Activated CD8-positive, alpha-beta memory T cell treated with anti-CD3 and anti-CD28 coated beads, Interleukin-2, amount 50 U/mL, for 4 hours (primary cell): ENCODE data around the gene PILRA.
A peak's percentile ranks its signal among the peaks of the same experiment; 100 is the strongest.
"Not testable (repeated sequence)": the region's sequence is repeated elsewhere in the genome, so short reads cannot be mapped to it uniquely, and the experiment has no call there.

ENCODE experiments used
- DNase-seq: peaks from one replicate; pipeline ENCODE4 v3.0.0-alpha.2; 2020

PILRA gene

DNA sequence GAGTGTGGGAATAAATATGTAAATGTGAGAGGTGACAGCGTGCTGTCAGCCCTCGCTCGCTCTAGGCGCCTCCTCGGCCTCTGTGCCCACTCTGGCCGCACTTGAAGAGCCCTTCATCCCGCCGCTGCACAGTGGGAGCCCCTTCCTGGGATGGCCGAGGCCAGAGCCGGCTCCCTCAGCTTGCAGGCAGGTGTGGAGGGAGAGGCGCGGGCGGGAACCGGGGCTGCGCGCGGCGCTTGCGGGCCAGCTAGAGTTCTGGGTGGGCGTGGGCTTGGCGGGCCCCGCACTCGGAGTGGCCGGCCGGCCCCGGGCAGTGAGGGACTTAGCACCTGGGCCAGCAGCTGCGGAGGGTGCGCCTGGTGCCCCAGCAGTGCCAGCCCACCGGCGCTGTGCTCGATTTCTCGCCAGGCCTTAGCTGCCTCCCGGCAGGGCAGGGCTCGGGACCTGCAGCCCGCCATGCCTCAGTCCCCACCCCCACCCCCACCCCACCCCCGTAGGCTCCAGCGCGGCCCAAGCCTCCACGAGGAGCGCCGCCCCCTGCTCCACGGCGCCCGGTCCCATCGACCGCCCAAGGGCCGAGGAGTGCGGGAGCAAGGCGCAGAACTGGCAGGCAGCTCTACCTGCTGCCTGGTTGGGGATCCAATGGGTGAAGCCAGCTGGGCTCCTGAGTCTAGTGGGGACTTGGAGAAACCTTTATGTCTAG lies 8.4 kb downstream of the PILRA start:
- DNase-seq, result not testable (repeated sequence)

DNA sequence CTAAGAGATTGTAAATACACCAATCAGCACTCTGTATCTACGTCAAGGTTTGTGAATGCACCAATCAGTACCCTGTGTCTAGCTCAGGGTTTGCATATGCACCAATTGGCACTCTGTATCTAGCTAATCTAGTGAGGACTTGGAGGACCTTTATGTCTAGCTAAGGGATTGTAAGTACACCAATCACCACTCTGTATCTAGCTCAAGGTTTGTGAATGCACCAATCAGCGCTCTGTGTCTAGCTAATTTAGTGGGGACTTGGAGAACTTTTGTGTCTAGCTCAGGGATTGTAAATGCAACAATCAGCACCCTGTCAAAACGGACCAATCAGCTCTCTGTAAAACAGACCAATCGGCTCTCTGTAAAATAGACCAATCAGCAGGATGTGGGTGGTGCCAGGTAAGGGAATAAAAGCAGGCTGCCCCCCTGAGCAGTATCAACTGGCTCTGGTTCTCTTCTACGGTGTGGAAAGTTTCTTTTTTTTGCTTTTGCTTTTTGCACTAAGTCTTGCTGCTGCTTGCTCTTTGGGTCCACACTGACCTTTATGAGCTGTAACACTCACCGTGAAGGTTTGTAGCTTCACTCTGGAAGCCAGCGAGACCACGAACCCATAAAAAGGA lies 9.1 kb downstream of the PILRA start:
- not testable (repeated sequence) for DNase-seq

DNA sequence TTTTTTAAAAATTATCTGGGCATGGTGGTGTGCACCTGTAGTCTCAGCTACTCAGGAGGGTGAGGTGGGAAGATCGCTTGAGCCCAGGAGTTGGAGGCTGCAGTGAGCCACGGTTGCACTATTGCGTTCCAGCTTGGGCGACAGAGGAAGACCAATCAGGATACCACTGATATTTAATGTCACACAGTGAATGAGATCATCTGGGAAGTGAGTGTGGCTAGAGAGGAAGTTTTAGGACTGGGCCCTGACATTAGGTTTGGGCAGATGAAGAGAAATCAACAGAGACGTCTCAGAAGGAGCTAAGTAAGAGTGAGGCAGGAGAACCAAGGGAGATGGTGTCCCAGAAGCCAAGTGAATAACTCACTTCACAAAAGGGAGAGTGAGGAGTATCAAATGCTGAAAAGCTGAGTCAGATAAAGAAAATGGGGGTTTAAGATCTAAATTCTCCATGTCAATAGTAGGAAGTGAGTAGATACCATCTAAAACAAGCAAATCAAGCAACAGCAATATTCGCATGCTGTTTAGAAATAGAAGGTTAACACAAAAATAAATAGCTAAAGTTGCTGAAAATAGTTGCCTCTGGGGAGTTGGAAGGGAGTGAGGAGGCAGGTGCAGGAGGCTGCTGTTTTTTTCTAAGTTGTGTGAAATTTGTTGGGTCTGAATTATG lies 11.5 kb downstream of the PILRA start:
- DNase-seq, result no peak

DNA sequence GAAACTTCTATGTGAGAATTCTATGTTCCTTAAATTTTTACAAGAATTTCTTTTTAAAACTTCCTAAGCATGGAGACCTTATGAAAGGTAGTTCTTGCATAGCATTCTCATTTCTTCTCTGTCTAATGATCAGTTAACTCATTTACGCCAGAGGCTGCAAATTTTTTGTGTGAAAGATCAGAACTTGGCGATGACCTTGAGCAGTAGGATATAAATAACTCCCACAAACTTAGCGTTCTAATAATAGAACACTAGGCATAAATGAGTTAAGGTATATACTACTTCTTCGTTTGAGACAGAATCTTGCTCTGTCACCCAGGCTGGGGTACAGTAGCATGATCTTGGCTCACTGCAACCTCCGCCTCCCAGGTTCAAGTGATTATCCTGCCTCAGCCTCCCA lies 13.7 kb downstream of the PILRA start:
- no peak for DNase-seq

DNA sequence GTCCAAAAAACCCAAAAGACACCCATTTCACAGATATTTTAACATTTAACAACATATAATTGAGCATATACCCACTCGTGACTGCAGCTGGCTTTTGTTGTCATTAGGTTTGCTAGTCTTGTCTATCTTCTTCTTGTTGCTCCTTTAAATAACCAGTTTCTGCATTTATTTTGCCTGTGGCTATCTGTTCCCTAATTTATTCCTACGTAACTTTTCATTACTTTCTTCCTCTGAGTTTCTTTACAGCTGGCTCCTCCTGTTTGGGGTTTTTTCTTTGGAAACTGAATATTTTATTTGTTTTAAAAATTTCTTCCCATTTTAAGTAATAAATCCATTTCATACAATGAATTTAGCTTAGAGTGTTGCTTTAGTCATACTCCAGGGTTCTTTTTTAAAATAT lies 14.4 kb downstream of the PILRA start:
- no peak for DNase-seq

DNA sequence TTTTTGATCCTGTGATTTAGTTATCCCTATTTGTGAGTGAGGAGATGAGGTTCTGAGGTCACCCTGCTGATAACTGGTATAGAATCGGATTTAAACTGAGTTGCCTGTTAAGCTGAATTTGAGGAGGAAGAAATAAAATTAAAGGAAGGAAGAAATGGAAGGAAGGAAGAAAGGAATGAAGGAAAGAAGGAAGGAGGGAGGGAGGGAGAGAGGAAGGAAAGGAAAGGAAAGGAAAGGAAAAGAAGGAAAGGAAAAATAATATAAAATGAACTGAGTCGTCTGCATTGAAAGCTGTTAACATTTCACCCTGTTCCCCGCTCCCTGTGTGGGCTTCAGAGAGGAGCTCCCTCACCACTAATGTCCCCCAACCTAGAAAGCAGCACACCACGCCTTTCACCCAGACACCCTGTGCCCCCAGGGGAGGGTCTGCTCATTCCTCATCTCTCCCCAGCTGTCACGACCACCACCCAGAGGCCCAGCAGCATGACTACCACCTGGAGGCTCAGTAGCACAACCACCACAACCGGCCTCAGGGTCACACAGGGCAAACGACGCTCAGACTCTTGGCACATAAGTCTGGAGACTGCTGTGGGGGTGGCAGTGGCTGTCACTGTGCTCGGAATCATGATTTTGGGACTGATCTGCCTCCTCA lies 16.3 kb downstream of the PILRA start:
- no peak for DNase-seq

DNA sequence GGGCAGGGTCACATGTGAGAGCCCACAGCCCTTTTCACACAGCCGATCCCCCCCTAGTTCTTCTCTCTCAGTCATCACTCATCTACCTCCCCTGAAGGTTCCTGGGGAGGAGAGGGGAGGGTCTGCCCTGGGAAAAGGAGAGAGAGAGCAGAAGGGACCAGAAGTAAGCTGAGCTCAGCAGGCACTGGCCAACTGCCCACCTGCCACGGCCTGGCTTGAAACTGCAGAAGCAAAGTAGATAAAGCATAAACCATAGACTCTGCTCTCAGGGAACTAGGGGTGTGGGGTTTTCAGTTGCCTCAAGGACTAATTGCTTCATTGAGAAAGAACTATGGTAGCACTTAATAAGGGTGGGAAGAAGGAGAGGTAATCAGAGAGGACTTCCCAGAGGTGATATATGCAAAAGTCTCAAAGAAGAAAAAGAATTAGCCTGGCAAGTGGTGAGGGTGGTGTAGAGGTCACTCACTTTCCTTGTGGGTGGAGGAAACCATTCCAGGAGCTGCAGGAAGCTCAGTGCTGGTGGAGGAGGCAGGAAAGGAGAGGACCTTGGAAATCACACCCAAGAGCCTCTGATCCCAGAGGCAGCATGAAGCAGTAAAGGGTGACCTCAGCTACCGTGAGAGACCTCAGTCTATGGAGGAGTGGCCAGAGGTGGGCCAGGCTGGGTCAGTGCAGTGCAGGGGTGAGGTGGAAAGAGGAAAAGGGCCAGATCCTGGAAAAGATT lies 17.2 kb downstream of the PILRA start:
- DNase-seq, result no peak

DNA sequence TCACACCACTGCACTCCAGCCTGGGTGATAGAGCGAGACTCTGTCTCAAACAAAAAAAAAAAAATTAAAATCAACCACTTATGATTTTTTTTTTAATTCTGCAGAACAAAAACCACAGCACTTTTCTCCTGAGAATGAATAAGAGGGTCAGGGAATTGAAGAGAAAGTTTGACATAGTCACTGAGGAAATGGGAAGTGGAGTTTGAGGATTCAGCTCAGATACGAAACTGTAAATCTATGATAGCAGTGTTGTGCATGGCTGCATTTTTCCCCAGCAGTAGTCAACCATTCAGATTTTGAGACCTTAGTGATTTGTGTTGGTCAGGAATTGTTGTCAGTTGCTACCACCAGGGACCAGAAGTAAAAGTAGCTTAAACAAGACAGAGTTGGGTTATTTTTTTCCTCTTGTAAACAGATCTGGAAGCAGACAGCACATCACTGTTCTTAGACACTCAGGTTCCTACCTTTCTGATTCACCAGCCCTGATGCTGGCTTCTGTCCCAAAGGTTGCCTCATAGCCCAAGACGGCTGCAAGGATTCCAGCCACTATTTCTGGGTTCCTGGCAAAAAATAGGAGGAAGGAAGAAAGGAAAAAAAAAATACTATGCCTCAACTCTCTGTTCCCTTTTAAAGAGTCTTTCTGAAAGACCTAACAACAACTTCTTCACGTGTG lies 20.1 kb downstream of the PILRA start:
- no peak for DNase-seq

DNA sequence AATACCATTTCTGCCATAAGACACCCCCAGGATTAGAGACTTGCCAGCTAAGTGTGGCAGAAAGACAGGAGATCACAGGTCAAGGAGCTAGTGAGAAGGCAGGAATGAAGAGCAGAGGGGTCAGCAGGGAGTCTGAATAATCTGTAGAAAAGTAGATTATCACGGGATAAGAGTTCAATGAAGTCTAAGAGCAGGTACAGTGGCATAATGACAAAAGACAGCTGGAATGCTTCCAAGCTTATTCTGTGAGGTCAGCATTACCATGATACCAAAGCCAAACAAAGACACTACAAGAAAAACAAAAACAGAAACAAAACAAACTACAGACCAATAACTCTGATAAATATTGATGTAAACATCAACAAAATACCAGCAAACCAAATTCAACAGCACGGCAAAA lies 20.8 kb downstream of the PILRA start:
- DNase-seq, result no peak

DNA sequence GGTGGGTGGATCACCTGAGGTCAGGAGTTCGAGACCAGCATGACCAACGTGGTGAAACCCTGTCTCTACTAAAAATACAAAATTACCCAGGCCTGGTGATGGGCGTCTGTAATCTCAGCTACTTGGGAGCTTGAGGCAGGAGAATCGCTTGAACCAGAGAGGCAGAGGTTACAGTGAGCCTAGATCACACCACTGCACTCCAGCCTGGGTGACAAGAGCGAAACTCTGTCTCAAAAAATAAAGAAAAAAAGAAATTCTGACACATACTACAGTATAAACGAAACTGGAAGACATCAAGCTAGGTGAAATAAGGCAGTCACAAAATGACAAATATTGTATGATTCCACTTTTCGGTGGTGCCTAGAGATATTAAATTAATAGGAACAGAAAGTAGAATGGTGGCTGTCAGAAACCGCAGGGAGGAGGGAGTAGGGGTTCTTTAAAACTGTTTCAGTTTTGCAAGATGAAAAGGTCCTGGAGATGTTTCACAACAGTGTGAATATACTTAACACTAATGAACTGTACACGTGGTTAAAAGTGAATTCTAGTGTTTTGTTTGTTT lies 23.2 kb downstream of the PILRA start:
- no peak for DNase-seq

DNA sequence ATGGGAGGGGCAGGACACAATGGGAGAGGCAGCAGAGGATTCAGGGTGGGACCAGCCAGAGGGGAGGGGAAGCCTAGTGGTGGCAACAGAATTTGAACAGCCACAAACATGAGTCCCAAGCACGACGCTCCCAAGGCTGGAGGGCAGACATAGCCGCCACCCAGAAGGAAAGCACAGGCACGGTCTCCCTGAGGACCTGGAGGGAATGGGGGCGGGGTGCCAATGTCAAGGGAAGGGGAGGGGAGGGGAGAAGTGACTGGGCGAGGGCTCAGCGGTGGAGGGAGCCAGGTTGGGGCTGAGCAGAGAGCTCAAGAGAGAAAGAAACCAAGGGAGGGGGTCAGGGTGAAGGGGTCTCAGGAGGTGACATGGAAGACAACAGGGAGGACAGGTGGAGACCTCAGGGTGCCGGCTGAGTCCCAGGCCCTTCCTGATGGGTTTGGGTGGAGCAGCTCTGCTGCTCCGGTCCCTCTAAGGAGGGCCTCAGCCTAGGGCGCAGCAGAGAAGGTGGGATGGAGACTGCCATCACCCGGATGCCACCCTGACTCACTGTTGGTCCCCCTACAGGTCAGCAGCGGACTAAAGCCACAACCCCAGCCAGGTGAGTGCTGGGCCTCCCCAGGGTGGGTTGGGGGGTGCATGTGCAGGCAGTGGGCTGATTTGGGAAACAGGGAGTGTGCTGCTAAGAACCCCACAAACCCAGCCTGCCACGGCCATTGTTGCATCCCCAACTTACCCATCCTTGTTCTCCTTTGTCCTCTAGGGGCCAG lies 24.2 kb downstream of the PILRA start:
- DNase-seq, result no peak

DNA sequence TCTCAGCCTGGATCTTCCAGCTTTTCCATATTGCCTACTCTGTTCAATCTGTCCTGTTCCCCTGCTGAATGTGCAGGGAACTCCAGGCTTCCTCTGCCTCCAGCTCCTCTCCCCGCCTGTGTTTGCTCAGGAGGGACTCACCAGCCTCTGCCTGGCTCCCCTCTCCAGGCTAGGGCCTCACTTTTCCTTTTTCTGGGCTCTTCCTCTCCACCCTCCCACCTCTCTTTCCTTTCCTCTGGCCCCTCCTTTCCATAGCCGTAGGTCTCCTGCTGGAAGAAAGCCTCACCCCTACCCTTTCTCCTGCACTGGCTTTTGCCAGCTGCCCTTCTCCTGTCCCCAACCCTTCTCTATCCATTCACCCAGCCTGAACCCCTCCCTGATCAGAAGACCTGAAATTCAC lies 25.0 kb downstream of the PILRA start:
- DNase-seq, result no peak

DNA sequence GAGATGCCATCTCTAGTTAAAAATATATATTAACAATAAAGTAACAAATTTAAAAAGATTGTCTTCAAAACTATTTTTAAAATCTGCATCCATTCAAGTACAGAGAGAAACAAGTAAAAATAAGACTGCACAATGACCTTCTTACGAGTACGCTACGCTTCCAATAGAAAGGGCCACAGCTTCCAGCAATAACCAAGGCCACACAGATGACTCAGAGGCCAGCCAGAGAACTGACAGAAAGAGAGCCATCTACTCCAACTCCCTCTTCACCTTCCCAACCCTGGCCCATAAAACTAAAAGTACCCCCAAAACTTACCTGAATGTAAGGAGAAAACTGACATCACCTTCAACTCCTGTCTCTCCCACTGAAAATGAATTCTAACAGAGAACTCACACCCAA lies 26.8 kb downstream of the PILRA start:
- DNase-seq, result no peak

DNA sequence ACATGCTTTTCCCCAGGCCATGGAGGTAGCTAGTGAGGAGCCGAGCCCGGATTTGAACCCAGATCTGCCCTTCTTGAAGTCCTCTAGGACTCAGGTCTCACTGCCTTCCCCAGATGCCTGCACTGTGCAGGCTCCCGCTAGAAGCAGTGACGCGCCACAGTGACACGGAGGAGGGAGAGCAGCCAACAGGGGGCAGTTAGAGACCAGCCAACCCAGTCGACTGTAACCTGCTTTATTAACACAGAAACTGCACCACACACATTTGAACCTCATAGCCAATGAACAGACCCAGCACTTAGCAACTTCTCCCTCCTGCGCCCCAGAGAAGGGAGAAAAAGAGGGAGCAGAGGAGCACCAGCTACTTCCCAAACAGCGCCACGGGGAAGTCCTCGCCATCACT lies 27.4 kb downstream of the PILRA start:
- DNase-seq, result no peak

DNA sequence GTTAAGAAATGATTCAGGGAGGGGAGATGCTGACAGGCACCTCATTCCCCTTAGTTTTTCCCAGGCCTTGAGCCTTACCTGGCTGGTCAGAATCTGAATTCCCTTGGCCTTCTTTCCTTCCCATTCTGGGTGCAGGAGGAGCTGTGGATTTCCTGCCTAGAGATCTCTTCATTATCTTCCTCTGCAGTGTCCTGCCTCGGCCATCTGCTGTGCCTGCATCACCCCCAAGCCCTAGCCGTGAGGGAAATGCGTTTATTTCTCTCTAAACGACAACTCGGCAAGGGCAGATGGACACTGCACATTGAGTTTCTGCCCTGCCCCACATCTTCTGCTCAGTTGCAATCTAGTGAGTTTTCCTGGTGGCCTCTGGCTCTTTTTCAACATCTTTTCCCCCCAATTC lies 28.5 kb downstream of the PILRA start:
- DNase-seq, result no peak

DNA sequence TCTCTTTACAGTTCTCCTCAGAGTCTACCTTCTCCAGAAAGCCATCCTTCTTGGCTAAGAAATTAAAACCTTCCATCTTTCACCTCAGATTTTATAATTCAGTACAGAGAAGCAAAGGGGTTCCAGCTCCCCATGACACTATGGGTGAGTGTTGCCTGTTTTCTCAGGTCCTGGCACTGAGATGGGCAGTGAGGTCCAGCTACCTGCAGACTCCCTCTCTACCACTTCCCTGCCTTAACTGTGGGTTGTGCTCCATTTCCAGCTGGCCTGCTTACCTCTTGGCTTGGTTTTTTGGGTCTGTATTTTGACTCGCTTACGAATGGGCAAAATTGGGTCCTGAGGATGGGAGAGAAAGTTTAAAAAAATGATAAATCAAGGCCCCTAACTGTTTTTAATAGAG lies 29.0 kb downstream of the PILRA start:
- no peak for DNase-seq

DNA sequence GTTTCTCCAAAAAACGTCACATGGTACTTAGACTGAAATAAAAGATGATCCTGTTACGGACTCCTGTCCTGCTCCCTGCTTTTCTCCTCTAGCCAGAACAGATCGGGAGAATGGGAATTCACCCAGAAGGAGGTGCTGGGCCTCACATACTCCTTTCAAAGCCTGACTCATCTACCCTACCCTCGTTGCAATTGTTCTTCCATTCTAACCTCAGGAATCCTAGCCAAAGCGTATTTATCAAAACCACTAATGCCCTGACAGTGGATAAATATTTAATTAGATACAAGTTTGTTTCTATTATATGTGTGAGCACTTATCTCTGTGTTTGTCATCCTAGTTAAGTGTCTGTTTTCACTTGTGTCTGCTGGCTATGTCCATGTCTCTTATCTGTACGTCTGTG lies 33.5 kb downstream of the PILRA start:
- no peak for DNase-seq

DNA sequence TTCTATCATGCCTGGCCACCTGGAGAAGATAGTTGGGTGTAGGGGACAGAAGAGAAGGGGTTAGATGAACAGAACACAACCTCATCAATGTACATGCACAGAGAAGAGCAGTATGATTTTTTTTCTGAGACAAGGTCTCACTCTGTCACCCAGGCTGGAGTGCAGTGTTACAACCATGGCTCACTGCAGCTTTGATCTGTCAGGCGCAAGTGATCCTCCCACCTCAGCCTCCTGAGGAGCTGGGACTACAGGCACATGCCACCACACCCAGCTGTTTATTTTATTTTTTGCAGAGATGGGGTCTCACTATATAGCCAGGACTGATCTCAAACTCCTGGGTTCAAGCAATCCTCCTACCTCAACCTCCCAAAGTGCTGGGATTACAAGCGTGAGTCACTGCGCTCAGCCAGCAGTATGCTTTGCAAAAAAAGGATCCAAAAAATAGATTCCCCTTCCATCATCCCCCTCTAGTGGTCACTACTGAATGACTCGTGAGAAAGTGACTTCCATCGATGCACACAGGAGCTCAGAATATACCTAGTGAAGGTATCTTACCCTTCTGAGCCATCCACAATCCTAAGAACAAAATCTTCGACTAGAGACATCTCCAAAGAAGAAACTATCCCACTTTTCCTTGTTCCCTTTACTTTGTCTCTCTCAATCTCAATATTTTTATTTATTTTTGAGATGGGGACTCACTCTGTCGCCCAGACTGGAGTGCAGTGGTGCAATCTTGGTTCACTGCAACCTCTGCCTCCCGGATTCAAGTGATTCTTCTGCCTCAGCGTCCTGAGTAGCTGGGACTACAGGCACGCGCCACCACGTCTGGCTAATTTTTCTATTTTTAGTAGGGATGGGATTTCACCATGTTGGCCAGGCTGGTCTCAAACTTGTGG lies 34.2 kb downstream of the PILRA start:
- peak; percentile 26 for DNase-seq

DNA sequence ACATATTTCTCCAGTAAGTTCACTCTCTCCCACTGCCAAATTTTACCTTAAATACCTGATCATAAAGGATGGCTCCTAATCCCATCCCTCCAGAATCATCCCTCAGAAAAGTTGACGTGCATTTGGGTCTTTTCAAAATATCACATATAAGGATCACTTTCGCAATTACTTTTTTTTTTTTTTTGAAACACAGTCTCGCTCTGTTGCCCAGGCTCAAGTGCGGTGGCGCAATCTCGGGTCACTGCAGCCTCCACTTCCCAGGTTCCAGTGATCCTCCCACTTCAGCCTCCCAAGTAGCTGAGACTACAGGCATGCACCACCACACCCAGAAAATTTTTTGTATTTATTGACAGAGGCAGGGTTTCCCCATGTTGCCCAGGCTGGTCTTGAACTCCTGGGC lies 37.8 kb downstream of the PILRA start:
- DNase-seq, result no peak

DNA sequence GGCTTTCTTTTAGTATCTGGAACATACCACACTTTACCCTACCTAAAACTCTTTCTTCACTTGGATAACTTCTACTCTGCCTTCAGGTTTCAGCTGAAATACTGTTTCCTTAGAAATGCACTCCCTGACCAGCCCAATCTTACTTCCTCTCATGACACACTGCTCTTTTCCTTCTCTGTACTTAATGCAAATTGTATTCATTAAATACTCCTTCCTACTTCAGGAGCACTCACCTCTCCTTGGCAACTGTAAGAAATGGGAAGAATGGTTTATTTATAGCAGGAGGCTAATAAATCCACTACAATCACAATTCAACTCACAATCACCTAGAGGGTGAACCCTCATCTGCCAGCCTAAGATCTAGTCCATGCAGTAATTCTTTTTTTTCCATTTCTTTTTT lies 40.1 kb downstream of the PILRA start:
- no peak for DNase-seq
